ENCODE measurements around the gene ADRM1.

Gene ADRM1

DNA sequence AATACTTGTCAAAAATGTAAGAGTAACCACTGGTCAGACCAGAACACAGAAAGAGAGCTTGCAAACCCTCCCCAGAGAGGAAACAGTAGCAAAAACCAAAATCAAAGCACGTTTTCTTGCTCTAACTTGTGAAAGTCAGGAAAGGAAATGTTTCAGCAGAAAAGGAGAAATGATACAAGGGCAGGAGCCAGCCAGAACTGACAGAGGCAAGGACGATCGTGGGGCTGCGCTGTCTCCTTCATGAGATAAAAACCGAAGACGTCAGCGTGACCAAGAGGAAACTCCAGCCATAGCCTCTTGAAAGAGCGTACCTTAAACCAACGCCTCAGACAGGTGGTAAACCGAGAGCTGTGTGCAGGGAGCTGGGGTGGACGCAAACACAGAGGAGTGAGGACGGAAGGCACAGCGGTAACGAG lies 36.9 kb downstream of the ADRM1 start:
- DNase-seq (ENCODE audit: low spot score): no peak

DNA sequence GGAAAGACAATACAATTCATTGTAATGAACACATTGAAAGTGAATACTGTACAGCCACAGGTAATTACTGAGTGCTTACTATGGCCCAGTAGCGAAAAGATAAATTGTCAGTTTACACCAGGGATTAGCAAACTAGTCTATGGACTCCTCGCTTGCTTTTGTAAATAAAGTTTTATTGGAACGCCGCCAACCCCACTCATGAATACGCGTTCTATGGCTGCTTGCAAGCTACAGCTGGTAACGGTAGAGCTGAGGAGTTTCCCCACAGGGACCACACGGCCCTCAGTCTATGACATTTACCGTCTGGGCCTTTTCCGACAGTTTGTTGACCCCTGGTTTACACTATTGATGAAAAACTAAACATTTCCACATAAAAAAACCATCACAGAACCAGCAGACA lies 40.1 kb downstream of the ADRM1 start:
- no peak for DNase-seq (ENCODE audit: low spot score)

DNA sequence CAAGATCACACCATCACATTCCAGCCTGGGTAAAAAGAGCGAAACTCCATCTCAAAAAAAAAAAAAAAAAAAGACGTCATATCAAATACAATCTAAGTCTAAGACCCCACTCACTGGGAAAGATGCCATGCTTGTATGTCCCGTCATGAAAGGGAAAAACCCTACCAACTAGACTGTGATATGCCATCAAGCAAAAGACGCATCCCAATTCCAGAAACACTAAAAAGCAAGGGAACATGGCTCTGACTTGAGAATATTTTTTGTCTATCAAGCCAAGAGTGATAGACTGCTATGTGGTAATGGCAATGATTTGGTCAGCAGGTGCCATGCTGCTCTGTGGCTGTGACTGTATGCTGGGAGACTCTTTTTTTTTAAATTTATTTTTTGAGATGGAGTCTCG lies 41.3 kb downstream of the ADRM1 start:
- DNase-seq (ENCODE audit: low spot score): no peak

DNA sequence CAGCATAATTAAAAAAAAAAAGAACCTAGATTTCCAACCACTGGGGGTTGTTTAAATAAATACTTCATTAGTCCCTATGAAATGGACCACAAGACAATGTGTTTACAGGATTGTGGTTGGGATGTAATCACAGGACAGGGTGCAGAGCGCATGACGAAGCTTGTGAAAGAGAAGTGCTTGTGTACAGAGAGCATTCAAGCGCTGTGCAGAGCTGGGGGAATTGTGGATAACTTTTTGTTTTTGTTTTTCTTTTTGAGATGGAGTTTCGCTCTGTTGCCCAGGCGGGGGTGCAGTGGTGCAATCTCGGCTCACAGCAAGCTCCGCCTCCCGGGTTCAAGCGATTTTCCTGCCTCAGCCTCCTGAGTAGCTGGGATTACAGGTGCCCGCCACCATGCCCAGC lies 42.0 kb downstream of the ADRM1 start:
- DNase-seq (ENCODE audit: low spot score): no peak

DNA sequence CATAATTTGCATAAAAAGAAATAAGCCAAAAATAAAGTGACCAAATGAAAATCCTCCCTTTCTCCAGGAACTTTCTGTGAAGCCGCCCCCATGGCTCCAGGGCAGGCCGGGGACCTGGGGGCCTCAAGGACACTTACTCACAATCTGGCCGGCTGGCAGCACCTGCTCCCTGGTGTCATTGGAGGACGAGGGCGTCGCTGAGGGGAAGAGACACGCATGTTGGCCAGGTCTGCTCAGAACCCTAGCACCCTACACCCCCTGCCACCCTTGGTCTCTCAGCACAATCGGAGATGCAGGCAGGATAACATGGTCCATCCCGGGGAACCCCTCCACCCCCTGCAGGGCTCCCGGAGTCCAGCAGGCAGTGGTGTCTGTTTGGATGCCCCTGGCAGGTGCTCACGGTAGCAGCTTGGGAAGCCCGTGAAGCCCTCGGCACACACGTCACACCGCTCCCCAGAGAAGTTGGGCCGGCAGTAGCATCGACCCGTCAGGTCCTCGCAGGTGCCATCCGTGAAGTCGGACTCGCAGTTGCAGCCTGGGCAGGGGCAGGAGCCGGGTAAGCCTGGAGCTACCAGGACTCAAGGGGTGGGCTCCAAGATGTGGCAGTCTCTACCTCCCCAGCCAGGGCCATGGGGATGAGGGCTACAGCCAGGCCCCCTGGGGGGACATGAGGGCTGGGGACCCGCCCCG lies 43.0 kb downstream of the ADRM1 start:
- no peak for DNase-seq (ENCODE audit: low spot score)

DNA sequence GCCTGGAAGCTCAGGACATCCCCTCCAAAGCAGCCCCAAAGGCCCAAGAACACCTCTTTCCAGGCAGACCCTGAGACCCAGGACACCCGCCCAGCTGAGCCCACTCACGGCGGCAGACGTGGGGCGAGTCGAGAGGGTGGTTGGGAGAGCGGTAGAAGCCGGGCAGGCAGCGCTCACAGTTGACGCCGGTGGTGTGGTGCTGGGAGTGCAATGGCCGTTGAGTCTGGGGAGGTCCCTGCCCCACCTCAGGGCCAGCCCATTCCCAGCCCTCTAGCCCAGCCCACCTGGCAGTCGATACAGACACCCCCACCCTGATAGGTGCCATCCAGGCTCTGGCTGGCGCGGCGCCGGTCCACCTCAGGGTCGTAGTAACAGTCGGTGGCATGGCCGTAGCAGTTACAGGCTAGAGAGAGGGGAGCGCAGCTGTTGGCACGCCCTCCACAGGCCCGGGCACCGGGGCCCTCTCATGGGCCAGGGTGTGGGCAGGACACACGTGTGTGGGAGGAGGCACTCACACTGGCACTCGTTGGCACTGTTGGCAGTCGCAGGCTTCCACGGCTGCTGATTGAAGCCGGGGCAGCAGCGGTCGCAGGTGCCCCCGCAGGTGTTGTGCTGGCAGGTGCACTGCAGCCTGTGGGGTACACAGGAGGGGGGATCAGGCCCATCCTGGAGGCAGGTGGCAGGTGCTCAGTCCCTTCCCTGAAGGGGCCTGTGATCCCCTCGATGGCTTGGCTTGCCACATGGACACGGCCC lies 43.8 kb downstream of the ADRM1 start:
- DNase-seq (ENCODE audit: low spot score): no peak

DNA sequence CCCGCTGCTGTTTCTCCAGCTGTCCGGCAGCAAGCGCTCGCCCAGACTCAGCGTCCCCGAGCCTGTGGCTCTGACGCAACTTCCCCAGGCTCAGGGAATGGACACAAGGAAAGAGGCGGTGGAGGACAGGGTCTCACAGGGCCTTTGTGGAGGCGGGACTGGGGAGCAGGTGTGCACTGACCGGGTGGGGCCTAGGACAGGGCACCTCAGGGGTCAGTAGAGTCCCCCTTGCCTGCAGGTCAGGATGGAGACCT lies 44.3 kb downstream of the ADRM1 start:
- DNase-seq (ENCODE audit: low spot score): no peak

DNA sequence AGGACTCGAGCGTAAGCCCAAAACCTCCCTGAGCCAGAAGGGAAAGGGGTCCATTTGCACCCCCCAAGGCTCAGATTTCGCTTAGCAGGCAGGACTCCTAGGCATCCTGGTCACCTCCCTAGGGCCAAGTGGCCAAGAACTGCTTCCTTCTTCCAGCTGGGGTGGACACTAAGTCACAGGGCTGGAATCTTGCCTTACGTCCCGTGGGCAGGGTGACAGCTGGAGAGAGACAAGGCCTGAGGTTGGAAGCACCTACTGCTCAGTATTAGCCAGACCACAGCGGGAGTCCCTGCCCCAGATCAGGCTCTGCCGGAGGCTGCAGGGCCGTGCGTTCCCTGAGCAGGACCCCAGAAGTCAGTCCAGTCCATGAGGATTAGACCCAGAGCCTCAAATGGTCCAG lies 44.6 kb downstream of the ADRM1 start:
- no peak for DNase-seq (ENCODE audit: low spot score)

DNA sequence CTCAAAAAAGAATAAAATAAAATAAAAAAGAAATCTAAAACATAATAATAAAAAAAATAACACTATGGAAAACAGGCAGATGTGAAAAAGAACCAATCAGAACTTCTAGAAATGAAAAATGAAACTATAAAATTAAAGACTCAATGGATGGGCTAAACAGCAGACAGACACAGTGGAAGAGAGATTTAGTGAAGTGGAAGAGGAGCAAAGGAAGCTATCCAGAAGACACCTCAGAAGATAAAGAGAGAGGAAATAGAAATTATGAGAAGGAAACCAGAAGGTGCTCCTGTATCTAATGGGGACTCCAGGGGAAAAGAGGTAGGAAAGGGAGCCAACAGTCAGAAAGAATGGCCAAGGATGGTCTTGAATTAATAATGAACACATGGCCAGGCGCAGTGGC lies 45.8 kb downstream of the ADRM1 start:
- DNase-seq (ENCODE audit: low spot score): no peak

DNA sequence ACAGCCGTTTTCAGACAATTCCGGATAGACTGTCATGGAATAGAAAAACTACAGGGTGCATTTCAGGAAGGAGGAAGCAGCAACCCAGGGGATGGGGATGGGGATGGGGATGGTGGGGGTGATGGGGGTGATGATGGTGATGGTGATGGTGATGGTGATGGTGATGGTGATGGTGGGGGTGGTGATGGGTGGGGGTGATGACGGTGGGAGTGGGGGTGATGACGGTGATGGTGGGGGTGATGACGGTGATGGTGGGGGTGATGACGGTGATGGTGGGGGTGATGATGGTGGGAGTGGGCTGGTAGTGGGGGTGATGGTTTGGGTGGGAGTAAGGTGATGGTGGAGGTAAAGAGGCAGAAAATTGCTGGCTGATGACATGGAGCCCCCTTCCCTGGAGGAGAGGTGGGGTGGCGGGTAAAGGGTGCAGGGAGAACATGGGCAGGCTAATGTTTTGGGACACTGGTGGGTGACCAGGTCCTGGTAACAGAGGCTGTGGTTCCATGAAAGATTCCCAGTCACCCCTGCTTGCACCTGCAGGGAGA lies 46.8 kb downstream of the ADRM1 start:
- DNase-seq (ENCODE audit: low spot score): no peak

DNA sequence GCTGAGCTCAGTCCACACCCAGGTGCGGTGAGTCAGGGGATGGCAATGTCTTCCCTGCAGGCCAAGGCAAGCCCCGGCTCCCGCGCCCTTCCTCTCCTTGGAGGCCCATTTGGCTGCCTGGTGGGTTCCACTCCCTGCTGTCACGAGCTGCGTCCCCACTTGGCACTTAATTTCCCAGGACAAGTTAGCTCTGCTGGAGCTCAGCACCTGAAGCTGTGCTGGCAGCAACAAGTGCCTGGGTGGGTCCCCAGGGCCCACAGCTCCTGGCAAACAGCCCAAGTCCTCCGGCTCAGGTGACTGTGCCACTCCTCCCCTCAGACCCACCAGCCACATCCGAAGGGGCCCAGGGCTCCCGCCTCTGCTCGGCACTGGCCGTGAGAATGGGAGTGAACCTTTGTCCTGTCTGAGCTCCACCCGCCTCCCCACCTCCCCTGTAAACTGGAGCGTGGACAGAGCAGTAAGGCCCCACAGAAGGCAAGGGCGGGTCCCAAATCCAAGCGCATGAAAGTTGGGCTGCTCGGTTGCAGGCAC lies 47.4 kb downstream of the ADRM1 start:
- DNase-seq (ENCODE audit: low spot score): no peak

DNA sequence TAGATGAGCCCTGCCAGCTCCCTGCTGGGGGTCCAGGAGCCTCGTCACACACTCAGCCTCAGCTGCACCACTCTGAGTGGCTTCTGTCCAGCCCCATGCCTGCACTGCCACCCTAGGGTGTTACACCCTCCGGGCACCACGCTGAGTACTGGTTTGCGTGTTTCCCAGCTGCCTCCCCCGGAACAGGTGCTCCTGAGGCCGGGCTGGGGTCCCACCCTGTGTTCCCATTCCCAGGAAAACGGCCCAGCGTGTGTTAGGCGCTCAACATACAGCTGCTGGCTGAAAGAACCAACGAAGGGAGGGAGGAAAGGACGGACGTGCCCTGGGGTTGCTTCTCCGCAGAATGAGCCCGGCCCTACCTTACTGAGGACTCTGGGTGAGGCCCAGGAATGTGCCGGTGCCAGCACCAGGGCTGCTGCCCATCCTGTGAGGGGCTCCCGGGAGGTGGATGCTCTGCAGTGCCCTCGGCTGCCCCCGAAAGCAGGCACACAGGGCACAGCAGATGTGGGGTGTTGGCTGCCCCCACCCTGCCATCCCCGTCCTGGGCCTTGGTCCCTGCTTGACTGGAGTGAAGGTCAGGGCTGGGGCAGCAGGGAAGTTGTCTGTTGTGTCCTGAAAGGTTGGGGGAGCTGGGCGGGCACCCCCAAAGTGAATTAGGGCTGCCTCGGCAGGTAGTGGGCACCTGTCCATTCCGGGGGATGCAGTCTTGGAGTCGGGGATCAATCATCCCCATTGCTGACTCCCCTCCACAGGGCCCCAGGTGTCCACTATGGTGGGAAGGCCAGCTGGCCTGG lies 48.0 kb downstream of the ADRM1 start:
- DNase-seq (ENCODE audit: low spot score): no peak

DNA sequence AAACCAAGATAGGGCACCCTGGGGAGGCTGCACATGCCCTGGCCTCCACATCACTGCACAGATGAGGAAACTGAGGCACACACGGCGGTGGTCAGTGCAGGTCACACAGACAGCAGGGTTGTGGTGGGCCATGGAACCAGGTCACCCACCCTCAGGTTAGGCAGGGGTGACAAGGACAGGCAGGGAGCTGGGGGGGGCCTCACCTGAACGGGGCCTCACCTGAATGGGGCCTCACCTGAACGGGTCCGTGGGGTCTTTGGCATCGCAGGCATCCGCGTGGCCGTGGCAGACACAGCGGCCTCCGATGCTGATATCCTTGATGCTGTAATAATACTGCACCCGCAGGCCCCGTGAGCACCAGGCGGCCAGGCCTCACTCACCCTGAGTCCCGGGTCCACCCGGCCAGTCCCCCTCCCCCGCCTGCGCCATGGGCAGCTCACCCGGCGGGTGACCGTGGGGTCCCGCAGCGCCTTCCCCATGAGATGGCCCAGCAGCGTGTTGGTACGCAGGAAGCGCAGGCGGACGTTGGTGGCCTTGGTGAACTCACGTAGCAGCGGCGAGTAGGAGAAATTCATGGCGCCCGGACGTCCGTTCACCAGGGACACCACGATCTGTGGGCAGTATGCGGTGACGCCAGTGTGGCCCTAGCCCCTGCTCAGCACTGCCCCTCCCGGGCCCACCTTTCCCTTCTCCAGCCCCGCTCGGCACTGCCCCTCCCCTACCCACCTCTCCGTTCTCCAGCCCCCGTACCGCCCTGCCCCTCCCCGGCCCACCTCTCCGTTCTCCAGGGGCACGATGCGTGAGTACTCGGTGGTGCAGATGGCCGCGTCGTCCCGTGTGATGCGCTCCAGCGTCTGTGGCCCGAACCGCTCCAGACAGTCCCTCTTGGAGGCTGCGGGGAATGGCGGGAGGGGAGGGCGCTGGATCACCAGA lies 48.9 kb downstream of the ADRM1 start:
- DNase-seq (ENCODE audit: low spot score): no peak

DNA sequence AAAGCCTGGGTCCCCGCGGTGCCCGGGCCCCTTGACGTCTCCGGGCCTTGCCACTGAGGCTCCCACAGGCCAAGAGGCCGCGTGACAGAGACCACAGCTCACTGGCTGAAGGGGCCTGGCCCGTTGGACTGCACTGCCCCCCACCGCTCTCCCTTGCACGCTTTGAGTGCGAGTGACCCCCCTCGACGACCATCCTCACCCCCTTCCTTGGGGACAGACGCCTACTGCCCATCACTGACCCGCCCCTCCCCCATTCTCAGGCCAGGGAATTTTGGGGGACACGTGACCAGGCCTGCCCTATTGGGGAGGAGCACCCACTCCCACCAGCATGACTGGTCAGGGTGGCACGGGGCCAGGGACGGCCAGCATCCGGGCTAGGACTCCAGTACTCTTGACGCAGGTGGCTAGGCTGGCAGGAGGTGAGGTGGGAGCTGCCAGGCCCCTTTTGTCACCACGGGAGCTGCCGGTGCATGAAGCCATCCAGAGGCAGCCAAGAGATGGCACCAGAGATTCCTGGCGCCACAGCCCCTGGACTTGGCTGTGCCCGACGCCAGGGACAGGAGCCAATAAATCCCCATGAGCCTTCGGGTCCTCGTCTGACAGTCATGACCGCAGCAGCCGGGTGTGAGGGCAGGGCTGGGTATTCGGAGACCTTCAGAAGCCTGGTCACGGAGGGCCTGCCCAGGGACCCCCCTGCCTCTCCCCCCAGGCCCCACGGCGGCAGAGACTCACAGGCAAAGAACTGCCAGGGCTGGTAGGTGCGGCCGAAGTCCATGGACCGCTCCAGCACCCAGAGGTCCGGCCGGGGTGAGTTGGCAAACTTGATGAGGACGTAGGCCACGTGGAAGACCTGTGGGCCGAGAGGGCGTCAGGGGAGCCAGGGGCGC lies 49.8 kb downstream of the ADRM1 start:
- DNase-seq (ENCODE audit: low spot score): peak; percentile 66

DNA sequence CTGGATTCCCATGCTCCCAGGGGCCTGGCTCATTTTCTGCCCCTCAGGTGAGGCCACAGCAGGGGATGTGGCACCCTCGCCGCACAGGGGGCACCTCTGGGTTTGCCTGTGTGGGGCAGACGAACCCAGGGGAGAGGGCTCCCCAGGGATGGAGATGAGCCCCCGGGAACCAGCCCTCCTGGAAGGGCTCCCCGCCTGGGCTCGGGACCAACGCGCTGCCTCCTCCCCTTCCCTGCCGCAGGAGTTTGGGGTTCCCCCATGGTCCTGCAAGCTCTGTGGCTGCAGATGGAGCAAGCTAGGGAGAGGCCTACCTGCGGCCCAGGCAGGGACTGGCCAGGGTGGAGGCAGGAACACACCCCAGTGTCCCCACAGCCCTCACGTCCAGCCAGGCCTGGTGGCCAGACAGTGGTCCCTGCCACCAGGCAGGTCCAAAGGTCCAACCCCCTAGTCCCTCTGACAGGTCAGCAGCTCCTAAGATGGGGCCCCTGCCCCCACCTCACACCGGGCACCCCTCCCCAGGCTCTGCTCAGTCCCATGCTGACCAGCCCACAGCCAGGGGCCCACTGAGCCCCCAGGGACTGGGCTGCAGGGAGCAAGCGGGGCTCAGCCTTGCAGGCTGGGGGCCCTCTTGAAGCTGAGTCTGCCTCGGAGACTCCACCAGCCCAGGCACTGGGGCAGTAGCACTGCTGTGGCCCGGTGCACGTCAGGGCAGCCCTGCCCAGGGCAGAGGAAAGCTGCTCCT lies 50.7 kb downstream of the ADRM1 start:
- DNase-seq (ENCODE audit: low spot score): no peak

DNA sequence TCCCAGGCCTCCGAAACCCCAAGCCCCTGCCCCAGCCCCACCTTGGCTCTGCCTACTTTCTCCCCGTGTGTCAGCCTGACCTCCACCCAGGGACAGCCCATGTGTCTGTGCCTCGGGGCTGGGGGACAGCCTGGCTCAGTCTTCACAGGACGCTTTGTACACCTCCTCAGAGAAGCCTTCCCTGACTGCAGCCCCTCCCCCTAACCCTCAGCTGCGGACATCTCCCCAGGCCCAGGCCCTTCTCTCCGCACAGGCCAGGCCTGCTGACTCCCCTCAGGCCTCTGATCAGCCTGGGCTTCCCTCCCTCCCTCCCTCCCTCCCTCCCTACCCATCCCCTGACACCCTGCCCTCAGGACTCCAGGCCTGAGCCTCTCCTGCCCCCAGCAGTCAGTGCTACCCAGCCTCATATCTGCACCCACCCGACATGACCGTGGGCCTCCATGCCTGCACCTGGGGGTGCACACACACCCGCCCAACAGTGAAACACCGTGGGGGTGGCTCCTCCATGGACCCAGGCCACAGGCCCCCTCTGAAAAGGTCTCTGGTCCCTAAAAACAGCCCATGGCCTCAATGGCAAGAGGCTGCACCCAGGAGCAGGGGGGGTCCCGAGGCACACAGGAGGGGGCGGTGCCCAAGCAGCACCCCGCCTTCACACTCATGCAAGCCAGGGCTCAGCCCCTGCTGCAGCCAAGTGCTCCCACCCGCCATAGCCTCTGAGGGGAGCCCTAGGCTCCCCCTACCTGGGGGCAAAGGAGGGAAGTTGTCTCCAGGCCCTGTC lies 51.4 kb downstream of the ADRM1 start:
- no peak for DNase-seq (ENCODE audit: low spot score)

DNA sequence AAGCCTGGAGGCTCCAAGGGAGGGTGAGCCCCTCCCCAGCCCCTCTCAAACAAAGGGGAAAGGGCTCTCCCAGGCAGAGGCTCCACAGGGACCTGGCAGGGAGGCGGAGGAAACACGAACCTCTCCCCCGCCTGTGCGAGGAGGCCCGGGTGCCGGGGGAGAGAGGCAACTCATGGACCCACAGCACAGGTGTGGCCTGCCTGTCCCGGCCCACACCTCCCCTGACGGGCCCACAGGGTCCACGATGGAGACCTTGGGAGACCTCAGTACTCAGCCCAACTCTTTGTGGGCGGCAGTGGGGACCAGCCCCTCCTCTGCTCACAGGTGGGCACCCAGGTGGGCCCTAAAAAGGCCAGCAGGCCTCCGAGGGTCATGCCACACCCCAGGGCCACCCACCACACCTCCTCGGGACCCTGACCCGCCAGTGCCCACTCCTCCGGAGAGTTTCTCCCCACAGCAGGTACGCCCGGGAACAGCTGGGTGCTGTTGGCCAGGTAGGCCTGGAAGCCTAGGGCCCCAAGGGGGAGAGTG lies 52.1 kb downstream of the ADRM1 start:
- no peak for DNase-seq (ENCODE audit: low spot score)

DNA sequence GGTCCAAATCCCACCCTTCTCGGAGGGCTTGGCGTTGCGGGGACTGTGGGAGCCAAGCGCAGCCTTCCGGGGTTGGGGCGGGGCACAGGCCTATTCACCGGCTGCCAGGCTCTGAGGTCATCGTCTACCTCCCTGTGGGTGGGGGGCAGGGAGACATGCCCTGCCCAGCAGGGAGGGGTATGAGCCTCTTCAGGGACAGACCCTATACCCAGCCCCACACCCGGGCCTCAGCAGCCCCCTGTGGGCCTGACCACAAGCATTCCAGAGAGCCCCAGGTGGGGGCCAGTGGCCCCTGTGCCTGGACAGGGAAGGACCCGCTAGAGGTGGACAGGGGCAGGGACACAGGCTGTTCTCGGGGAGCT lies 52.7 kb downstream of the ADRM1 start:
- no peak for DNase-seq (ENCODE audit: low spot score)

Measured in D341Med (cell line).